GM23338 (cell line): ENCODE results near the gene CTU2. TPM values are rescaled to one million over a fixed set of nuclear protein-coding genes. Genes with fewer than 3 reads are reported as not detected.

Experiments
- ATAC-seq: fragments of 200-7000 bp; cut with Tn5 transposase; 3 replicates; pipeline ENCODE4 v1.9.1; 2020
- DNase-seq: peaks from one replicate; pipeline ENCODE4 v3.0.0-alpha.2; 2015; ENCODE audit warnings: low spot score
- H2AFZ ChIP-seq: fragments of 200-600 bp; sonication (generic); 2 replicates; pipeline ENCODE4 v1.8.0; 2016; ENCODE audit warnings: antibody characterized with exemption, mild to moderate bottlenecking, moderate library complexity
- H3F3A ChIP-seq: fragments of 200-600 bp; sonication (generic); replicated peaks from 2 replicates; pipeline ENCODE4 v1.8.0; 2017; ENCODE audit warnings: antibody characterized with exemption, mixed run types, low read depth
- H3K27ac ChIP-seq: fragments of 200-600 bp; sonication (generic); 2 replicates; pipeline ENCODE4 v1.6.1; 2016; ENCODE audit warnings: low read depth
- H3K27me3 ChIP-seq: fragments of 200-600 bp; sonication (generic); 2 replicates; pipeline ENCODE4 v1.8.0; 2016; ENCODE audit warnings: mild to moderate bottlenecking, mixed run types, moderate library complexity; ENCODE audit not compliant: insufficient read depth
- H3K36me3 ChIP-seq: fragments of 200-600 bp; sonication (generic); 2 replicates; pipeline ENCODE4 v1.8.0; 2016; ENCODE audit warnings: mild to moderate bottlenecking; ENCODE audit not compliant: insufficient read depth
- H3K4me1 ChIP-seq: fragments of 200-600 bp; sonication (generic); 2 replicates; pipeline ENCODE4 v1.8.0; 2016; ENCODE audit warnings: mild to moderate bottlenecking, moderate library complexity; ENCODE audit not compliant: insufficient read depth
- H3K4me2 ChIP-seq: fragments of 200-600 bp; sonication (generic); 2 replicates; pipeline ENCODE4 v1.7.1; 2017; ENCODE audit warnings: mixed run types
- H3K4me3 ChIP-seq: fragments of 200-600 bp; sonication (generic); 2 replicates; pipeline ENCODE4 v1.6.1; 2016; ENCODE audit warnings: mixed run types
- H3K79me2 ChIP-seq: fragments of 200-600 bp; sonication (generic); replicated peaks from 2 replicates; pipeline ENCODE4 v1.8.0; 2017; ENCODE audit warnings: mild to moderate bottlenecking; ENCODE audit not compliant: insufficient read depth
- H3K9me2 ChIP-seq: fragments of 200-600 bp; sonication (generic); 2 replicates; pipeline ENCODE4 v1.8.0; 2017; ENCODE audit not compliant: insufficient read depth
- H4K20me1 ChIP-seq: fragments of 200-600 bp; sonication (generic); replicated peaks from 2 replicates; pipeline ENCODE4 v1.8.0; 2017; ENCODE audit warnings: mild to moderate bottlenecking; ENCODE audit not compliant: insufficient read depth
- H3K27ac Mint-ChIP-seq: 2 replicates; pipeline ENCODE4 v1.8.0; 2020; ENCODE audit warnings: inconsistent platforms, mild to moderate bottlenecking, moderate library complexity, mixed read lengths
- H3K27me3 Mint-ChIP-seq: 3 replicates; pipeline ENCODE4 v1.8.0; 2022; ENCODE audit warnings: low read depth, mild to moderate bottlenecking, moderate library complexity, mixed read lengths, inconsistent platforms; ENCODE audit not compliant: insufficient read depth, poor library complexity
- H3K36me3 Mint-ChIP-seq: 3 replicates; pipeline ENCODE4 v1.8.0; 2021; ENCODE audit warnings: low read depth, mild to moderate bottlenecking, inconsistent platforms, moderate library complexity, mixed read lengths
- H3K4me1 Mint-ChIP-seq: 3 replicates; pipeline ENCODE4 v1.8.0; 2020; ENCODE audit warnings: mild to moderate bottlenecking, inconsistent platforms, mixed read lengths
- H3K4me3 Mint-ChIP-seq: 3 replicates; pipeline ENCODE4 v1.8.0; 2021; ENCODE audit warnings: moderate library complexity, mild to moderate bottlenecking, inconsistent platforms, mixed read lengths
- H3K9me3 Mint-ChIP-seq: 3 replicates; pipeline ENCODE4 v1.8.0; 2020; ENCODE audit warnings: moderate library complexity, mild to moderate bottlenecking, inconsistent platforms, mixed read lengths
- CTCF ChIP-seq, 2 experiments: fragments of 200-600 bp in 1 of 2; sonication (generic) in 1 of 2; conservative IDR thresholded peaks; 2 replicates each; pipeline versions ENCODE4 v1.5.1 to v1.6.1; 2016 to 2017; ENCODE audit warnings: antibody characterized with exemption in 2 of 2, low read depth in 2 of 2, mild to moderate bottlenecking in 2 of 2, moderate library complexity in 1 of 2
- ETS1 ChIP-seq: IDR thresholded peaks from 2 replicates; pipeline ENCODE4 v1.6.1; 2016; ENCODE audit warnings: antibody characterized with exemption
- EZH2 ChIP-seq: fragments of 200-600 bp; sonication (generic); IDR thresholded peaks from one replicate; pipeline ENCODE4 v1.8.0; 2017; ENCODE audit warnings: antibody characterized with exemption, mild to moderate bottlenecking, low read depth; ENCODE audit not compliant: unreplicated experiment
- EZH2phosphoT487 ChIP-seq: fragments of 200-600 bp; sonication (generic); IDR thresholded peaks from one replicate; pipeline ENCODE4 v1.8.1; 2018; ENCODE audit warnings: antibody characterized with exemption; ENCODE audit not compliant: unreplicated experiment
- NANOG ChIP-seq: IDR thresholded peaks from 2 replicates; pipeline ENCODE4 v1.6.1; 2016; ENCODE audit warnings: antibody characterized with exemption, borderline replicate concordance
- POLR2AphosphoS5 ChIP-seq: IDR thresholded peaks from 2 replicates; pipeline ENCODE4 v1.6.1; 2016; ENCODE audit warnings: antibody characterized with exemption, low read depth
- ZNF114 ChIP-seq: fragments of 250-450 bp; sonication (Bioruptor Pico); IDR thresholded peaks from 2 replicates; pipeline ENCODE4 v1.5.0; 2020; ENCODE audit warnings: mild to moderate bottlenecking, moderate library complexity
- ZNF462 ChIP-seq: fragments of 250-450 bp; sonication (Bioruptor Pico); IDR thresholded peaks from 2 replicates; pipeline ENCODE4 v1.5.0; 2020; ENCODE audit warnings: mild to moderate bottlenecking, moderate library complexity
- polyA plus RNA-seq: library from polyadenylated mRNA; unstranded; fragments of >200 nt; fragmentation: Nextera tagmentation; extraction: Ambion mirVana; gene quantifications from 2 replicates; pipeline ENCODE4 v1.2.1, GENCODE V29; 2016
- total RNA-seq: library from RNA; depleted of rRNA; stranded (reverse); fragments of >200 nt; shearing (Covaris generic); gene quantifications from 2 replicates; pipeline ENCODE4 v1.2.3, GENCODE V29; 2014

CTU2 gene
- total and polyA plus RNA-seq, 2 experiments from 2014 or later, result 22.3 to 25.7 TPM

- TF ChIP-seq ZNF462 (CRISPR knock-in tag) (no peak), EZH2 (no peak), EZH2phosphoT487 (no peak), NANOG (no peak), ETS1 (no peak)
These were observed 47.6 kb upstream of the CTU2 start (continued) for GRCh38 chr16:88658714-88659113.

GRCh38 chr16:88659160-88659559, 47.1 kb upstream of the CTU2 start:
- H3K4me2 ChIP-seq, result no peak overlapping the region
- H3K27ac ChIP-seq, result no peak overlapping the region
- H3K4me3 Mint-ChIP-seq, result no peak overlapping the region
- peaks cover 7% of the 10 kb centered on the region for H3K36me3 ChIP-seq
- H3K9me3 Mint-ChIP-seq, result no peaks in the 10 kb centered on the region
- no peak for DNase-seq
- ATAC-seq, result no peak
- H4K20me1 ChIP-seq, result peaks cover 35% of the 10 kb centered on the region
- peaks cover 16% of the 10 kb centered on the region for H3K4me1 ChIP-seq
- H3K27ac Mint-ChIP-seq, result peak overlapping the region; percentile 62; the same call in 1 of the 2 replicates
- peaks cover 12% of the 10 kb centered on the region; the same call in 2 of the 3 replicates for H3K4me1 Mint-ChIP-seq
- no peaks in the 10 kb centered on the region for H3K9me2 ChIP-seq
- H3K36me3 Mint-ChIP-seq, result peaks cover 14% of the 10 kb centered on the region; the same call in 2 of the 3 replicates
- H2AFZ ChIP-seq, result no peak overlapping the region
- peaks cover 13% of the 10 kb centered on the region for H3K27me3 Mint-ChIP-seq
- no peaks in the 10 kb centered on the region for H3K27me3 ChIP-seq
- peaks cover 52% of the 10 kb centered on the region for H3K79me2 ChIP-seq
- 0 out of 2 replicates have a peak, but pooled peaks cover 9% of the 10 kb centered on the region for H3F3A ChIP-seq
- H3K4me3 ChIP-seq, result no peak overlapping the region
- TF ChIP-seq CTCF (conservative IDR thresholded peaks at IDR 0.05; ENCODE audit: low read depth in 2 of 2) (no peak), EZH2 (no peak), NANOG (no peak), ZNF114 (CRISPR knock-in tag) (no peak), POLR2AphosphoS5 (no peak)
